Measurements from ENCODE around the gene UTP3.

The UTP3 gene

GRCh38 chr4:70704215-70704930 lies 16.0 kb downstream of the UTP3 start:
- peak overlapping the region; percentile 76 for H3K4me3 ChIP-seq (ENCODE audit: low read length)
- TF ChIP-seq CTCF (conservative IDR thresholded peaks at IDR 0.05; ENCODE audit: low read depth, low read length), result peak; percentile 38
- DNase-seq (ENCODE audit: low read depth), result no peak

GRCh38 chr4:70704931-70705182 lies 16.5 kb downstream of the UTP3 start:
- peak overlapping the region; percentile 76 for H3K4me3 ChIP-seq (ENCODE audit: low read length)
- TF ChIP-seq CTCF (conservative IDR thresholded peaks at IDR 0.05; ENCODE audit: low read depth, low read length), result no peak
- no peak for DNase-seq (ENCODE audit: low read depth)

GRCh38 chr4:70705183-70706043 lies 17.1 kb downstream of the UTP3 start:
- H3K4me3 ChIP-seq (ENCODE audit: low read length), result peak overlapping the region; percentile 76
- no peak for TF ChIP-seq CTCF (conservative IDR thresholded peaks at IDR 0.05; ENCODE audit: low read depth, low read length)
- DNase-seq (ENCODE audit: low read depth), result no peak

- peak overlapping the region; percentile 76 for H3K4me3 ChIP-seq (ENCODE audit: low read length)
- DNase-seq (ENCODE audit: low read depth), result no peak
- no peak for TF ChIP-seq CTCF (conservative IDR thresholded peaks at IDR 0.05; ENCODE audit: low read depth, low read length)
Measured at GRCh38 chr4:70706044-70706461, 17.7 kb downstream of the UTP3 start.

- TF ChIP-seq CTCF (conservative IDR thresholded peaks at IDR 0.05; ENCODE audit: low read depth, low read length), result no peak
- no peak for DNase-seq (ENCODE audit: low read depth)
- H3K4me3 ChIP-seq (ENCODE audit: low read length), result peak overlapping the region; percentile 76
Measured at GRCh38 chr4:70706516-70706915, 18.2 kb downstream of the UTP3 start.

GRCh38 chr4:70709611-70710205 lies 21.4 kb downstream of the UTP3 start:
- no peak for TF ChIP-seq CTCF (conservative IDR thresholded peaks at IDR 0.05; ENCODE audit: low read depth, low read length)
- no peak for DNase-seq (ENCODE audit: low read depth)
- H3K4me3 ChIP-seq (ENCODE audit: low read length), result no peak overlapping the region

All from retinal pigment epithelial cell (primary cell).